HL-60 (cell line): ENCODE measurements around the gene VENTX.

Source experiments
- CTCF ChIP-seq: IDR thresholded peaks from one replicate; pipeline ENCODE4 v1.5.1; 2011; ENCODE audit warnings: low read length, control low read depth, inconsistent platforms; ENCODE audit not compliant: insufficient read depth
- GABPA ChIP-seq: IDR thresholded peaks from 2 replicates; pipeline ENCODE4 v1.6.1; 2012; ENCODE audit warnings: low read depth
- REST ChIP-seq: IDR thresholded peaks from 2 replicates; pipeline ENCODE4 v1.6.1; 2012; ENCODE audit warnings: low read depth; ENCODE audit not compliant: insufficient replicate concordance
- SPI1 ChIP-seq: IDR thresholded peaks from 2 replicates; pipeline ENCODE4 v1.6.1; 2012; ENCODE audit warnings: low read depth, mild to moderate bottlenecking, borderline replicate concordance

- no peak for TF ChIP-seq CTCF
- TF ChIP-seq REST, result no peak
- TF ChIP-seq SPI1, result no peak
- TF ChIP-seq GABPA, result no peak
These were observed 22.1 kb upstream of the VENTX start for GRCh38 chr10:133215586-133215985.
